Tongue (tissue), 2 donors: ENCODE data around the gene PRKCD. TPM values are rescaled to one million over a fixed set of nuclear protein-coding genes. Genes with fewer than 3 reads are reported as not detected.
A peak's percentile ranks its signal among the peaks of the same experiment; 100 is the strongest.

Experiments
- DNase-seq: peaks from one replicate; pipeline ENCODE4 v3.0.0-alpha.2; 2015
- total RNA-seq: library from RNA; depleted of rRNA; stranded (reverse); fragments of >200 nt; gene quantifications from one replicate; pipeline ENCODE4 v1.2.3, GENCODE V29; 2014

PRKCD gene
- total RNA-seq, 1 donor from 2014 or later, result 10.3 TPM

DNA sequence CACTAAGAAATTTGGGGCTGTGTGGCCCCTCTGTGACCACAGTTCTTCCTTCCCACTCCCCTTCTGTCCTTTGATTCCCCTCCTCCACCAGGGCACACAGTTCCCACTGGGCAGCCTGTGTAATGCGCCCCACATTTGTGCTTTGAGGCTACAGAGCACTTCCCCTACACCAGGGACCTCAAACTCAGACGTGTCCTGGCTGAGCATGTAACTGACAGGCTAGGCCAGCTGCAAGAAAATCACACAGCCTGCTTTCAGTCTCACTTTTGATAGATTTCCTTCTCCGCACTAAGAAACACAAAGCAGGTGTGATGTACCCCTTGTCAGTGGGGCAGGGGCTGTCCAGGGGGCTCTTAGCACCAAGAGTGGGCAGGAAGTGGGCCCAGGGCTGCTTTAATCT lies 29.6 kb downstream of the PRKCD start:
- DNase-seq, result no peak

GRCh38 chr3:53191836-53192480 lies 30.9 kb downstream of the PRKCD start:
- DNase-seq, result no peak

DNA sequence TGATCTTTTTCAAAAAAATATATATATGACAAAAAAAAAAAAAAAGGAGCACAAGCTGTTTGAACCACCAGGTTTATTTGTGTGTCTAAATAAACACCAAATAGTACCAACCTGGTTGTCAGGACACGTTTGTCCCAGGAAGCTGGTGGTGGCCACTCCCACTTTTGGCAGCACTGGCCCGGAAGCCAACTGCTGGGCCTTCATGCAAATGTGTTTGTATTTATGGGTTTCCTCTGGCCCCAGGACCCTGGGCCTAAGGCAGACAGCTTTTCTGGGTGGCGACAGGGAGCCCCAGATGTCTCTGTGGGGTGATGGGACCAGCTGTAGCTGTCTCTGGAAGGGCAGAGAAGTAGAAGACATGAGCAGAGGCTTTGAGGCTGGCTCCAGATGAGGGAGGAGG lies 31.6 kb downstream of the PRKCD start:
- no peak for DNase-seq

DNA sequence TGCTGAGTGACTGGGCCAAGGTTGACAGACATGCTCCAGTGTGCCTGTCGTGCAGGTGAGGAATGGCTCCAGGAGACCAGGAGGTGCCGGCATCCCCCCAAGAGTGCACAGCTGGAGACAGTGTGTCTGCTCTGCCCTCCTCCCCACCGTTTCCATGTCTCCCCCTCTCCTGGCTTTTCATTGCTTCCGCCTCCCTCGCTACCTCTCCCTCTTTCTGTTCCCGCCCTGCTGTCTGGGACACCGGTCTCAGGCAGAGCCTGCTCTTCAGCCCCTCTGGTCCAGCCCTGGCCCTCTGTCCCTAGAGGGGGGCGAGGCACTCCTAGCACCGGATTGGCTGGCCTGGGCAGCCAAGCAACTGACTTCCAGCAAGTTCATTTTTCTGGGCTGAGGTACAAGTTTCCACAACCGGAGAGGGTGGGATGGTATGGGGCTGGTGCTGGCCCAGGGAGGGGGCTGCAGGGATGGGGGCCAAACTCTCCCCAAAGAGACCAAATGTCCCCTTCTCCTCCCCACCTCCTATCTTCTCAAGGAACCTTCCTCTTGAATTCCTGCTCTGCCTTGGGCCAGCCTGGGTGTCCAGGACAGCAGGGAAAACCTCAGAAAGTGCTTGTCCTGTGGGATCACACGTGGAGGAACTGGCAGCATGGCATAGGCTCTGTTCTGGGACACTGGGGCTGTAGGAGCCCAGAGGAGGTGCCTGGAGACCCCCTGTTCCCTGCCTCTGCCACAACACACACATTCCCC lies 32.6 kb downstream of the PRKCD start:
- peak; percentile 72 for DNase-seq

DNA sequence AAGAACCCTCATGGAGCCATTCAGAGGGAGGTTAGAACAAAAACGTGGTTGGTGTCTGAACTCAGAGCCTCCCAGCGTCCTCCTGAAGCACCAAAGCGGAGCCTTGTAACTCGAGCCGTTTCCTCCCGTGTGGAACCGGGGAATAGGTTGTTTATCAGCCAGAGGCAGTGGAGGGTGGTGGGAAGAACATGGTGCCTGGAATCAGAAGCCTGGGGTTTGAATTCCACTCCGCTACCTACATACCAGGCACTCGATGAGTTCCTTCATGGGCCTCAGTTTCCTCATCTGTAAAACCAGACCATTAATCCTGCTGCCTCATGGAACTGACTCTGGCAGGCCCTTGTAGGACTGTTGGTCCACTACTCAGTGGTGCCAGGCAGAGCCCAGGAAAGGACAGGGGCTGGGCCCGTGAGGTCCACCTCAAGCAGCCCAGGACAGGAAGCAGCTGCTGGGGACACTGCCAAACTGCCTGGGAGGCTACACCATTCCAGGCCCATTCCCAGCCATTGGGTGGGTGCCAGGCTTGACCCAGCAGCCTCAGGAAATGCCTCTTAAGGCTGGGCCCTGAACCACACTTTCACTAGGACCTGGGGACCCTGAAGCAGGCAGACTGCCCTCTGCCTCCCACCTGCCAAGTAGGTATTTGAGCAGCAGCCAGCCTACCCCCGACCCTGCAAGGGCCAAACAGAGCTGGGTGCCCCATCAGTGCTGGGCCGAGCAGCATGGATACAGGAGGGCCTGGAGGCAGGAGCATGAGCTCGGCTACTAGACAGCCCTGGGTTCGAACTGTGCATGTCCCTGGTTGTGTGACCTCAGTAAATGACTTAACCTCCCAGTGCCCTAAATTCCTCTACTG lies 33.4 kb downstream of the PRKCD start:
- peak; percentile 24 for DNase-seq

DNA sequence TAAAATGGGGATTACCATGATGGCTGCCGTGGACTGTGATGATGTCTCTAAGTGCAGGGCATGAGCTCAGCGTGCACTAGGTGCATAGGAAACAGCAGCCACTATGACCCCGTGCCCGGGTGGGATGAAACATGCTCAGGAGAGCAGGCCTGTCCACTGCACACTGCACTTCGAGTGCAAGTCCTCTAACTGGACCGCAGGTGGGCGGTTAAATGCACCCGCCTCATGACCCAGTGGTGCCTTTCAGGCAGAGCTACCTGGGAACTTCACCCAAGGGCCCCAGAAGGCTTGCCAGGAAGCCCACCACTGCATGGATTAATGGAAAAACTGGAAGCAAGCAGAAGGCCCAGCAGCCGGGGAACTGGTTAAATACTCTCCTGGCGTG lies 34.0 kb downstream of the PRKCD start:
- DNase-seq, result no peak

DNA sequence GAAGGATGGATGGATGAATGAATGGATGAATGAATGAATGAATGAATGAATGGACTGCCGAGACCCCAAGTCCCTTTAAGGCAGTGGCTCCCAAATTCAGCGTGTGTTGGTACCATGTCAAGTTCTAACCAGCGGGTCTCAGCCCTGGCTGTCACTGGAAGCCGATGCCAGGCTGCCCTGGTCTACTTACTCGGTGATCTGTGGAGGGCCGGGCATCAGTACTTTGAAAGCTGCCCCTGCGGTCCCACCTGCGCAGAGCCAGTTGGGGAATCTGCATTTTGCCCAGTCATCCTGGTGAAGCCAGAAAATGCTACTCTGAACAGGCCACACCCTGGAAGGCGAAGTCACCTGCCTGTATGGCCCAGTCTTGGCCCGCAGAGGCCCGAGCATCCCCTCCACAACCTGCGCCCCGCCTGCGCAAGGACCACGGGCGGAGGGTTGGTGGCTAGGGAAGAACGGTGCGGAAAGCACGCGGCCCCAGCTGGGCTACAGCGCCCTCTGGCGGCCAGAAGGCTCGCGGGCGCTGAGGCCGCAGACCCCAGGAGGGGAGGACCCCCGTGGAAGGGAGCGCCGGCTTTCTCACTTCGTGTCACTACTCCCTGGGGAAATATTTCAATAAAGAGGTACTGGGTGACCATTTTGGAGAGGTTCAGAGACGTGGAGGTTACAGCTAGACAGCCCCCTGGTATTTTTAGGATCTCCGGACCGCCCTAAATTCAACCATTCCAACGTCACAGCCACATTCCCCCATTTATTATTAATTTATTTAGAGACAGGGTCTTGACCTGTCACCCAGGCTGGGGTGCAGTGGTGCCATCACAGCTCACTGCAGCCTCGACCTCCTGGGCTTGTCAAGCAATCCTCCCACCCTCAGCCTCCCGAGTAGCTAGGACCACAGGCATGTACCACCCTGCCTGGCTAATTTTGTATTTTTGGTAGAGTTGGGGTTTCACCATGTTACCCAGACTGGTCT lies 34.9 kb downstream of the PRKCD start:
- peak; percentile 70 for DNase-seq

GRCh38 chr3:53196575-53197407 lies 35.8 kb downstream of the PRKCD start:
- DNase-seq, result peak; percentile 17

- no peak for DNase-seq
These were observed 37.4 kb downstream of the PRKCD start for GRCh38 chr3:53198256-53198977.

GRCh38 chr3:53198996-53199395 lies 38.0 kb downstream of the PRKCD start:
- DNase-seq, result no peak

DNA sequence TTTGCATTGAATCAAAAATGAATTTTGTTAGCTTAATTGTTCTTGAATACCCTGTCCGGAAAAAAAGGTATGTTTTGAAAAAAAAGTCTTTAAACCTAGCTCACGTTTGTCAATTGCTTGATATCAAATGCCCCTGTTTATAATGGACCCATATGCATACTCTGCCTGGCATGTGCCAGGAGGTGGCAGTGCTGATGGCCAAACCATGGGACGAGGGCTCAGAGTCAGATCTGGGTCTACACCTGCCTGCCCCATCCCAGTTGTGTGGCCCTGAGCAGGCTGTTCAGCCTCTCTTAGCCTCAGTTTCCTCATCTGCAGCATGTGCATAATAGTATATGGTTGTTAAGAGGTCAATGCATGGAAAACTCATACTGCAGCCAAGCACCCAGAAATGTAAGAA lies 38.8 kb downstream of the PRKCD start:
- no peak for DNase-seq

- no peak for DNase-seq
These were observed 39.8 kb downstream of the PRKCD start for GRCh38 chr3:53200501-53201498.

DNA sequence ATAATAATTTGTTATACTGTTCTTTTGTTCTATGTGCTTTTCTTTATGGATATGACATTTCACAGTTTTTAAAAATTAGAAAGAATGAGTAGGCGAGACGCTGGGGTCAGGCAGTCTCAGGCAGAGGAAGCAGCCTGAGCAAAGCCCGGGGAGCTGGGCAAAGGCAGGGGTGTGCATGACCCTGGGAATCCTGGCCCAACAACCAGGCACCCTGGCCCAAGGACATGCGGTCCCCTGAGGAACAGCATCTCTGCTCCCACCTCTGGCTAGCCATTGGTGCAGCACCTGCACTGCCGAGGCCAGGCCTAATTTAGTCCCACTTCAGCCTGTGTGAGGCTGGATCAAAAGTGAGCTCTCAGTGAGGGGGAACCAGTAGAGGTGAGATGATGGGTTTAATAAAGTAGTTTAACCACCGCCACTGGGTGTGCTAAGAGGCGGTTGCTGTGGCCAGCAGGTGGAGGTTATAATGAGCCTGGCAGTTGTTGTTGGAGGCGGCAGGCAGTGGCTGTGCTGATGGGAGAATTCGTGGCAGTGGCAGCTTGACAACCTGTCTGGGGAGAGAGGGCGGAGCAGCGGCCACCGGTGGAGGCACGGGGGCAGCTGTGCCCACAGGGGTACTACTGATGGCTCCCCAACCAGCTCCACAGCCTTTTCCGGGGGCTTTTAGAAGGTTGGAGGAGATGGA lies 41.5 kb downstream of the PRKCD start:
- no peak for DNase-seq

- no peak for DNase-seq
These were observed 51.0 kb downstream of the PRKCD start for GRCh38 chr3:53211706-53212702.

DNA sequence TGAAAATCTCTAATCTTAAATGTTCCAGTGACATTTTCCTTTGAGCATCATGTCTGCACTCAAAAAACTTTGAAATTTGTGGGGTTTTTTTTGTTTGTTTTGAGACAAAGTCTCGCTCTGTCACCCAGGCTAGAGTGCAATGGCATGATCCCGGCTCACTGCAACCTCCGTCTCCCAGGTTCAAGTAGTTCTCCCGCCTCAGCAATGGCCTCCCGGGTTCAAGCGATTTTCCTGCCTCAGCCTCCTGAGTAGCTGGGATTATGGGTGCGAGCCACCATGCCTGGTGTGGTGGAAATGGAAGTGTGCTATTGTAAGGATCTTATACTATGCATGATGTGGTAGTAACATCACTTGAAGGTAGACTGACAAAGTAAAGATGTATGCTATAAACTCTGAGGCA lies 52.3 kb downstream of the PRKCD start:
- DNase-seq, result no peak

DNA sequence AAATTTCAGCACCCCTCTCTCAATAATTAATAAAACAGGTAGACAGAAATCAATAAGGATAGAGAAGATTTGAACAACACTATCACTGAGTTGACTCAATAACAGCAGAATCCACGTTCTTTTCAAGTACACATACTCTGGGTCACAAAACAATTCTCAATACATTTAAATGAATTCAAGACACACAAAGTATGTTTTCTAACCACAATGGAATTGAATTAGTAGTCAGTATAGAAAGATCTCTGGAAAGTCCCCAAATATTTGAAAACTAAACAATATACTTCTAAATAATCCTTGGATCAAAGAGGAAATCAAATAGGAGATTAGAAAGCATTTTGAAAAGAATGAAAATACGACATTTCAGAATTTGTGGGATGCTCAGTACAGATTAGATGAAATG lies 54.8 kb downstream of the PRKCD start:
- no peak for DNase-seq

DNA sequence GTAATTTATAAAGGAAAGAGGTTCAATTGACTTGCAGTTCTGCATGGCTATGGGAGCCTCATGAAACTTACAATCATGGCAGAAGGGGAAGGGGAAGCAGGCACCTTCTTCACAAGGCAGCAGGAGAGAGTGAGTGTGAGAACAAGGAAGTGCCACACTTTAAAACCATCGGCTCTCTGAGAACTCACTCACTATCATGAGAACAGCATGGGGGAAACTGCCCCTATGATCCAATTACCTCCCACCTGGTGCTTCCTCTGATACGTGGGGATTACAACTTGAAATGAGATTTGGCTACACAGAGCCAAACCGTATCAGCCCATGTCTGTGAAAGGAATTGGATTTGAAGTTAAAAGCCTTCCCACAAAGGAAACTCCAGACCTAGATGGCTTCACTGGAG lies 55.7 kb downstream of the PRKCD start:
- DNase-seq, result no peak
